HG03575 (cell line): ENCODE measurements around the gene ATP8B2.
"Not testable (repeated sequence)": the region's sequence is repeated elsewhere in the genome, so short reads cannot be mapped to it uniquely, and the experiment has no call there.

Experiments used
- ATAC-seq: cut with Tn5 transposase; IDR thresholded peaks from one replicate; pipeline ENCODE4 v1.9.1; 2021; ENCODE audit not compliant: unreplicated experiment, insufficient number of reproducible peaks, low FRiP score; ENCODE audit errors: extremely low read depth

Gene ATP8B2

GRCh38 chr1:154324669-154325582, at the start of gene ATP8B2:
TSS of gene ATP8B2 (plus strand) at chr1:154325525. CDS start at chr1:154328142, 2,617 bp downstream.
- ATAC-seq, result no peak

GRCh38 chr1:154276797-154277196, 48.5 kb upstream of the ATP8B2 start:
- no peak for ATAC-seq

- not testable (repeated sequence) for ATAC-seq
Observed at GRCh38 chr1:154287591-154287990, 37.7 kb upstream of the ATP8B2 start.

GRCh38 chr1:154288661-154289060, 36.7 kb upstream of the ATP8B2 start:
- ATAC-seq, result no peak

GRCh38 chr1:154290921-154291320, 34.4 kb upstream of the ATP8B2 start:
- ATAC-seq, result no peak

GRCh38 chr1:154295408-154296235, 29.7 kb upstream of the ATP8B2 start:
- no peak for ATAC-seq

- ATAC-seq, result no peak
Observed at GRCh38 chr1:154301582-154301981, 23.7 kb upstream of the ATP8B2 start.

GRCh38 chr1:154304664-154305337, 20.5 kb upstream of the ATP8B2 start:
- no peak for ATAC-seq

- no peak for ATAC-seq
Observed at GRCh38 chr1:154306151-154306550, 19.2 kb upstream of the ATP8B2 start.

GRCh38 chr1:154307670-154308270, 17.6 kb upstream of the ATP8B2 start:
- not testable (repeated sequence) for ATAC-seq

GRCh38 chr1:154309136-154309535, 16.2 kb upstream of the ATP8B2 start:
- ATAC-seq, result not testable (repeated sequence)

- not testable (repeated sequence) for ATAC-seq
Observed at GRCh38 chr1:154312229-154313065, 12.9 kb upstream of the ATP8B2 start.

GRCh38 chr1:154313066-154313356, 12.3 kb upstream of the ATP8B2 start:
- no peak for ATAC-seq

- not testable (repeated sequence) for ATAC-seq
Observed at GRCh38 chr1:154314226-154314625, 11.1 kb upstream of the ATP8B2 start.

- ATAC-seq, result no peak
Observed at GRCh38 chr1:154316704-154317103, 8.6 kb upstream of the ATP8B2 start.

- no peak for ATAC-seq
Observed at GRCh38 chr1:154318386-154318785, 6.9 kb upstream of the ATP8B2 start.

- ATAC-seq, result no peak
Observed at GRCh38 chr1:154320882-154321608, 4.3 kb upstream of the ATP8B2 start, which contains the start of gene AQP10. TSS of gene AQP10 (plus strand) at chr1:154321093. CDS start at chr1:154321156, 63 bp downstream.

- ATAC-seq, result not testable (repeated sequence)
Observed at GRCh38 chr1:154321609-154321934, 3.8 kb upstream of the ATP8B2 start.
